OCI-LY1 (cell line): ENCODE results near the gene IFT43.
A peak's percentile ranks its signal among the peaks of the same experiment; 100 is the strongest.

ENCODE experiments used
- H2AFZ ChIP-seq: fragments of 200-600 bp; sonication (generic), shearing (Covaris generic); 2 replicates; pipeline ENCODE4 v1.6.0; 2014; ENCODE audit warnings: antibody characterized with exemption, mild to moderate bottlenecking, low read length
- H3F3A ChIP-seq: fragments of 200-600 bp; sonication (generic), shearing (Covaris generic); 2 replicates; pipeline ENCODE4 v1.6.0; 2014; ENCODE audit warnings: mild to moderate bottlenecking, antibody characterized with exemption, low read length, moderate library complexity; ENCODE audit not compliant: insufficient read depth
- H3K27ac ChIP-seq: fragments of 200-600 bp; sonication (generic); 2 replicates; pipeline ENCODE4 v1.5.1; 2014; ENCODE audit warnings: low read length, mixed run types, mild to moderate bottlenecking, low read depth; ENCODE audit not compliant: poor library complexity, severe bottlenecking
- H3K27me3 ChIP-seq: fragments of 200-600 bp; sonication (generic); 2 replicates; pipeline ENCODE4 v1.6.0; 2014; ENCODE audit warnings: antibody characterized with exemption, mild to moderate bottlenecking, low read length, moderate library complexity; ENCODE audit not compliant: insufficient read depth
- H3K36me3 ChIP-seq: fragments of 200-600 bp; sonication (generic); 2 replicates; pipeline ENCODE4 v1.6.1; 2014; ENCODE audit warnings: mild to moderate bottlenecking, antibody characterized with exemption, low read length, moderate library complexity, mixed read lengths; ENCODE audit not compliant: insufficient read depth
- H3K4me1 ChIP-seq: fragments of 200-600 bp; sonication (generic); 2 replicates; pipeline ENCODE4 v1.5.1; 2014; ENCODE audit warnings: mild to moderate bottlenecking, low read length, moderate library complexity; ENCODE audit not compliant: insufficient read depth, severe bottlenecking
- H3K4me2 ChIP-seq: fragments of 200-600 bp; sonication (generic), shearing (Covaris generic); 2 replicates; pipeline ENCODE4 v1.6.1; 2014; ENCODE audit warnings: low read length
- H3K4me3 ChIP-seq: fragments of 200-600 bp; sonication (generic); 2 replicates; pipeline ENCODE4 v1.5.1; 2014; ENCODE audit warnings: low read length, low read depth, mild to moderate bottlenecking, mixed read lengths; ENCODE audit not compliant: poor library complexity, severe bottlenecking
- H3K79me2 ChIP-seq: fragments of 200-600 bp; shearing (Covaris generic); 2 replicates; pipeline ENCODE4 v1.6.1; 2016; ENCODE audit warnings: mixed run types, low read length, mixed read lengths; ENCODE audit not compliant: insufficient read depth
- H3K9ac ChIP-seq: fragments of 200-600 bp; sonication (generic), shearing (Covaris generic); 2 replicates; pipeline ENCODE4 v1.6.1; 2014; ENCODE audit warnings: mild to moderate bottlenecking, low read length, mixed read lengths
- H3K9me2 ChIP-seq: fragments of 200-600 bp; sonication (generic), shearing (Covaris generic); 2 replicates; pipeline ENCODE4 v1.6.1; 2014; ENCODE audit warnings: low read depth, mild to moderate bottlenecking, low read length, mixed read lengths
- H3K9me3 ChIP-seq: fragments of 200-600 bp; shearing (Covaris generic); 2 replicates; pipeline ENCODE4 v1.6.1; 2014; ENCODE audit warnings: low read length, mixed read lengths
- H4K20me1 ChIP-seq: fragments of 200-600 bp; sonication (generic), shearing (Covaris generic); 2 replicates; pipeline ENCODE4 v1.6.0; 2016; ENCODE audit warnings: mild to moderate bottlenecking, low read length; ENCODE audit not compliant: insufficient read depth
- EZH2 ChIP-seq: fragments of 200-600 bp; sonication (generic), shearing (Covaris generic); IDR thresholded peaks from 2 replicates; pipeline ENCODE4 v1.8.0; 2017; ENCODE audit warnings: borderline replicate concordance, mixed run types, mild to moderate bottlenecking, antibody characterized with exemption, low read length, moderate library complexity, mixed read lengths
- TF ChIP-seq, protein P1 (sequence below): fragments of 200-600 bp; sonication (generic), shearing (Covaris generic); IDR thresholded peaks from 2 replicates; pipeline ENCODE4 v1.5.1; 2017; ENCODE audit warnings: mild to moderate bottlenecking, antibody characterized with exemption, low read length, moderate library complexity, mixed read lengths

Gene IFT43

DNA sequence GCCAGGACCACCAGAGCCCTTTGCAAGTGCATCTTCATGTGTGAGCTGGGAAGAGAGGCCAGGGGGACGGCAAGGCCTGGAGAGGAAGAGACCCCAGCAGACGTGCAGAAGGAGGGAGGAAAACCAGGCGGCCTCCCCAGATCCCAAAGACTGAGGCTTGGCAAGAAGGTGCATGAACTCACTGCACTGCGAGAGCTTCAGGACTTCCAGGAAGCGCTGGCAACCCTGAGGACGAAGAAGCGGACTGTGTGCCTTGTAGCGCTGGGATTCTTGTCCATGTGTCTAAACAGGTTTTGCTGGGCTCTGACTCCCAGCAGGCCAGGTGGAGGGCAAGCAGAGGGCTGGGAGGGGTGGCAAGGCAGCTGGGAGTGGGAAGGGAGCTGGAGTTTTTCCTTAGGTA is 4.7 kb upstream of the IFT43 start:
- Histone ChIP-seq H3K4me3 (no peak overlapping the region), H3K9ac (no peak overlapping the region), H4K20me1 (no peaks in the 10 kb centered on the region), H3F3A (no peaks in the 10 kb centered on the region), H3K9me2 (no peaks in the 10 kb centered on the region), H3K79me2 (no peaks in the 10 kb centered on the region), H3K27me3 (no peaks in the 10 kb centered on the region), H3K27ac (no peak overlapping the region), H3K36me3 (no peaks in the 10 kb centered on the region), H3K9me3 (no peaks in the 10 kb centered on the region), H3K4me2 (no peak overlapping the region), H2AFZ (no peak overlapping the region), H3K4me1 (peaks cover 49% of the 10 kb centered on the region)
- TF ChIP-seq EZH2: no peak
- TF ChIP-seq, protein P1, sequence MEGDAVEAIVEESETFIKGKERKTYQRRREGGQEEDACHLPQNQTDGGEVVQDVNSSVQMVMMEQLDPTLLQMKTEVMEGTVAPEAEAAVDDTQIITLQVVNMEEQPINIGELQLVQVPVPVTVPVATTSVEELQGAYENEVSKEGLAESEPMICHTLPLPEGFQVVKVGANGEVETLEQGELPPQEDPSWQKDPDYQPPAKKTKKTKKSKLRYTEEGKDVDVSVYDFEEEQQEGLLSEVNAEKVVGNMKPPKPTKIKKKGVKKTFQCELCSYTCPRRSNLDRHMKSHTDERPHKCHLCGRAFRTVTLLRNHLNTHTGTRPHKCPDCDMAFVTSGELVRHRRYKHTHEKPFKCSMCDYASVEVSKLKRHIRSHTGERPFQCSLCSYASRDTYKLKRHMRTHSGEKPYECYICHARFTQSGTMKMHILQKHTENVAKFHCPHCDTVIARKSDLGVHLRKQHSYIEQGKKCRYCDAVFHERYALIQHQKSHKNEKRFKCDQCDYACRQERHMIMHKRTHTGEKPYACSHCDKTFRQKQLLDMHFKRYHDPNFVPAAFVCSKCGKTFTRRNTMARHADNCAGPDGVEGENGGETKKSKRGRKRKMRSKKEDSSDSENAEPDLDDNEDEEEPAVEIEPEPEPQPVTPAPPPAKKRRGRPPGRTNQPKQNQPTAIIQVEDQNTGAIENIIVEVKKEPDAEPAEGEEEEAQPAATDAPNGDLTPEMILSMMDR: no peak

DNA sequence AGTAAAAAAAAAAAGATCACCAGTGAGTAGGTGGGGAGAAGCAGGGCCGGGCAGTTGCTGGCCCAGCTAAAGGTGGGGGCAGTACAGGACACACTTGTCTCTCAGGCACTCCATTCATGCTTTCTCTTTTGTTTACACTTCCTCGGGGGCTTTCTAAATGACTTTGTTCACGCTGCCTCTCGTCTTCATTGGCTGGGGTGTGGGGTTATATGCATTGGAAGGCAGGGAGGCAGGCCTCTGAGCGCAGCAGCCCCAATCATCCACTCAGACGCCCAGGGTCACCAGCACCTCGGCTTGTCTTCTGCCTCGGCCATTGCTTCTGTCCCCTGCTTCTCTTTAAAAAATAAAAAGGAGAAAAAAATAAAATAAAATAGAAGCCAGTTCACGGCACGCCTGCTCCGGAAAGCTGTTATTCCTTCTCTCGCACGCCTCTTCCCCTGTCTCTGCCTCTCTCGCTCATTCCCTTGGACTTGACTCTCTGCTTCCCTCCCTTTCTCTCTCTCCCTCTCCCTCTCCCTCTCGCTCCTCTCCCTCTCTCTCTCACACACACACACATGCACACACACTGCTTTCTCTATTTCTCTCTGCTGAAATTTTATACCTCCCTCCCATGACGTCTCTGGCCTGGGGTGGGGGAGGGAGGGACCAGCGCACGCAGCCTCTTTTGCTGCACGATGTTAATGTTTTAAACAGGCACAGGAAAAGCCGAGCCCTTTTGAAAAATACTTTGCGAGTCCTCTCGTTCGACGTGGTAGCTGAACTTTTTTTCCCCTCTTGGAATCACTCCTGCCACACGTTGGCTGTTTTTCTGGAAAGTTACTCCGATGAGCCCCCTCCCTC is 3.9 kb upstream of the IFT43 start, which contains the start of gene TGFB3:
Gene TGFB3 (minus strand): TSS at position 570 of the 840 bp plus-strand sequence. CDS start 1,102 bp downstream, outside the sequence.
- Histone ChIP-seq H3K4me2 (peak within 1 kb of the TSS; percentile 77), H3K9me3 (no peaks in the 10 kb centered on the region), H3K36me3 (no peaks in the 10 kb centered on the region), H3K79me2 (no peaks in the 10 kb centered on the region), H3F3A (no peaks in the 10 kb centered on the region), H2AFZ (peak within 1 kb of the TSS; percentile 20; the same call in 1 of the 2 replicates), H4K20me1 (no peaks in the 10 kb centered on the region), H3K27ac (no peak within 1 kb of the TSS), H3K9ac (peak within 1 kb of the TSS; percentile 73), H3K4me3 (peak within 1 kb of the TSS; percentile 73), H3K4me1 (peaks cover 53% of the 10 kb centered on the region), H3K27me3 (no peaks in the 10 kb centered on the region), H3K9me2 (no peaks in the 10 kb centered on the region)
- TF ChIP-seq, protein P1: no peak

DNA sequence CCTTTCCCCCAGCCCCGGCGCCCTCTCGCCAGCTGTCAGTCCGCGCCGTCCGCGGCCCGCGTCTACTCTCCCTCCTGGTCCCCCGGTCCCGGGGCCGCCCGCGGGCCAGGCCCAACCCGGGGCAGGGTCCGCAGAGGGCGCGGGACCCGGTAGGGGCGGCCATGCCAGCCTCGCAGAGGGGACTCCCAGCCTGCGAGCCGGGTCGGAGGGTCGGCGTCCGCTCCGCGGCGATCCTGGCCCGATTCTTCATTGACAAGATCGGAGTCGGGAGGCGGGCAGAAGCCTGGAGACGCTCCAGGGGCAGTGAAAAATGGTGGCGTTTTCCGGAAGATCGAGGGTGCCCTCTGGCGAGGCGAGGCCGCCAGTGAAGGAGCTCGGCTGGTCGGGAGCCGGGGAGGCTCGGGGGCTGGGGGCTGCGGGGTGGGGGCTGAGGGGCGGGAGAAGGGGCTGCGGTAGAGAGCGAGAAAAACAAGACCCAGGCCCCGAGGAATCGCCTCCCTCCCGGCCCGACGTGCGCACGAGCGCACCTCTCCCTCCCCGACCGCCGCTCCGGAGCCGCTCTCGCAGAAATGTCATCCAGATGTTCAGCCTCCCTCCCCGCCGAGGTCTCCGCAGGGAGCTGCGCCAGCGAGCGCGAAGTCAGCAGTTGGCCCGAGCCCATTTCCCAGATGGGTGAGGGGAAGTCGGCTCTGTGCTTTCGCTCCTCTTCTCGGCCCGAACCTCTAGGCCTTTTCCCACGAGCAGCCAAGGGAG is 3.1 kb upstream of the IFT43 start:
- Histone ChIP-seq H2AFZ (peak overlapping the region; percentile 20; the same call in 1 of the 2 replicates), H3K9me3 (no peaks in the 10 kb centered on the region), H3K4me3 (peak overlapping the region; percentile 73), H3K4me2 (peak overlapping the region; percentile 77), H3K27me3 (no peaks in the 10 kb centered on the region), H4K20me1 (no peaks in the 10 kb centered on the region), H3K27ac (no peak overlapping the region), H3K36me3 (no peaks in the 10 kb centered on the region), H3F3A (no peaks in the 10 kb centered on the region), H3K4me1 (peaks cover 48% of the 10 kb centered on the region), H3K79me2 (no peaks in the 10 kb centered on the region), H3K9me2 (no peaks in the 10 kb centered on the region), H3K9ac (peak overlapping the region; percentile 73)
- no peak for TF ChIP-seq EZH2
- TF ChIP-seq, protein P1: peak; percentile 52
